GM06990 (cell line): ENCODE data around the gene THAP11.

Source experiments
- DNase-seq: peaks from one replicate; pipeline ENCODE4 v3.0.0-alpha.2; 2011; ENCODE audit not compliant: insufficient read length; ENCODE audit errors: extremely low read depth
- H3K27me3 ChIP-seq: replicated peaks from 2 replicates; pipeline ENCODE4 v1.6.0; 2011; ENCODE audit warnings: low read length; ENCODE audit not compliant: control insufficient read depth, insufficient read depth
- H3K36me3 ChIP-seq: 2 replicates; pipeline ENCODE4 v1.5.1; 2011; ENCODE audit warnings: low read length; ENCODE audit not compliant: control insufficient read depth, insufficient read depth
- H3K4me3 ChIP-seq: replicated peaks from 2 replicates; pipeline ENCODE4 v1.5.1; 2011; ENCODE audit warnings: low read depth, mild to moderate bottlenecking, control low read depth, low read length
- CTCF ChIP-seq: IDR thresholded peaks from 2 replicates; pipeline ENCODE4 v1.5.1; 2011; ENCODE audit warnings: low read length, control low read depth, mild to moderate bottlenecking, inconsistent platforms; ENCODE audit not compliant: insufficient read depth, poor library complexity, severe bottlenecking

THAP11 gene

DNA sequence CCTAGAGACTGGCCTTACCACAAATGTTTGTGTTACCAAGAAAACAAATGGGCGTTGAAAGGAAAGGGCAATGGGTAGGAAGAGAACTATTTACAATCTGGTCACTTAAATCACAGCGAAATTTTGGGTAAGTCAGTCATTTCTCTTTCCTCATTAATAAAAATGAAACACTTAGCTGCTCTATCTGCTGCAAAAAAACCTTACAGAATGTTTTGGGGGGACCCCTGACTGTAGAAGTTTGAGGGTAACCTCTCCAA, 3.9 kb downstream of the THAP11 start:
- H3K27me3 ChIP-seq = no peaks in the 10 kb centered on the region
- TF ChIP-seq CTCF = no peak

GRCh38 chr16:67846320-67847063, 4.4 kb downstream of the THAP11 start, which contains the start of gene NUTF2:
Gene NUTF2 (plus strand): TSS chr16:67846933. CDS start chr16:67865131, 18,198 bp downstream.
- Histone ChIP-seq H3K27me3 (no peaks in the 10 kb centered on the region), H3K36me3 (no peaks in the 10 kb centered on the region), H3K4me3 (peak within 1 kb of the TSS; percentile 96)
- TF ChIP-seq CTCF = no peak
- DNase-seq = peak; percentile 95

More for the DNA sequence above, 3.9 kb downstream of the THAP11 start:
- Histone ChIP-seq H3K36me3 (no peaks in the 10 kb centered on the region), H3K4me3 (peak overlapping the region; percentile 96)
- no peak for DNase-seq

DNA sequence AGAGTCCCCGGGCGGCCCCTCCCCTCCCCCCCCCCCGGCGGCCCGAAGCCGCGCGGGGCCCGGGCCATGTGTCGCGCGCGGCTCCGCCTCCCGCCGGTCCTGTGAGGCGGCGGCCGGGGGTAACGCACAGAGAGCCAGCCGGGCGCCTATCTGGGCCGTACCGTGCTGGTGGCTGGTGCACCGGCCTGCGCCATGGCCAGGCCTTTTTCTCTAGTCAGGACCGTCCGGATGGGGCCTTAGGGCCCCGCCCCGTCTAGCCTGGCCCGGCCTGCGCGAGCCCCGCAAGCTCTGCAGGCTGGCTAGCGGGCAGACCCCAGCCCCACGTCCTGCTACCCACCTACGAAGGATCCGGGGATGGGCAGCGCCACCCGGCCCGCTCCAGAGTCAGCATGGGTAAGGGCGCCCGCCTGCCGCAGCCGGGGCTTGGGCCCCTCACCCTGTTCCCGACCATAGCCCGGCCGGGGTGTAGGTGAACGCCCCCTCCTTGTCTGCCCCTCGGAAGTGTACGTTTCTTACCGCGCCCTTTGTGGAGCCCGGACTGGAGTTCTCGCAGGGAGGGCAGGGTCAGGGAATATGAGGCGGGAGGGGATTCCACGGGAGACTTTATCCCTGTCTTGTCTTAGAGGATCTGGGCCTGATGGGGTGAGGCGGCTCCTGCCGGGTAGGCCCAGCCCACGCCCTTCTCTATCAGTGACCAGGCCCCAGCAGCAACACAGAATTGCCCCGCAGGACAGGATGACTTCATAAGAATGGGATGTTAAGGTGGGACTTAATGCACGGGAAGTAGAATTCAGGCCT, 5.1 kb downstream of the THAP11 start, which contains the start of gene CENPT:
Gene CENPT, minus strand, starts transcription at position 630 of the 798 bp plus-strand sequence. CDS start 13,834 bp downstream, outside the sequence.
- no peaks in the 10 kb centered on the region for H3K27me3 ChIP-seq
- TF ChIP-seq CTCF = no peak
- DNase-seq = no peak
- H3K36me3 ChIP-seq = no peaks in the 10 kb centered on the region
- peak within 1 kb of the TSS; percentile 96 for H3K4me3 ChIP-seq

DNA sequence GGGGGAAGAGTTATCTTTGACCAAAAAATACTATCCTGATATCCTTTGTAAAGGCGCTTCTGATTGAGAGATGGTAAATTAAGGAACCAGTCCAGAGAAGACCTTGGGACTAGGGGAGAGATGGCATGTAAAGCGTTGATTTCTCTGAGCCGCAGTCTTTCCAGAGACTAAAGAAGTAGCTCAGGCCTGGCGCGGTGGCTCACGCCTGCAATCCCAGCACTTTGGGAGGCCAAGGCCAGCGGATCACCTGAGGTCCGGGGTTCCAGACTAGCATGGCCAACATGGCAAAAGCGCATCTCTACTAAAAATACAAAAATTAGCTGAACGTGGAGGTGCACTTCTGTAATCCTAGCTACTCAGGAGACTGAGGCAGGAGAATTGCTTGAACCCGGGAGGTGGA, 6.0 kb downstream of the THAP11 start:
- Histone ChIP-seq H3K27me3 (no peaks in the 10 kb centered on the region), H3K4me3 (peak overlapping the region; percentile 96), H3K36me3 (no peaks in the 10 kb centered on the region)
- no peak for TF ChIP-seq CTCF
- no peak for DNase-seq

- no peaks in the 10 kb centered on the region; the same call in 1 of the 2 replicates for H3K36me3 ChIP-seq
- H3K27me3 ChIP-seq = no peaks in the 10 kb centered on the region
- TF ChIP-seq CTCF = no peak
- DNase-seq = no peak
- H3K4me3 ChIP-seq = no peak overlapping the region
Observed at GRCh38 chr16:67853670-67854069, 11.6 kb downstream of the THAP11 start.
